GM06990 (cell line): ENCODE measurements around the gene SNAP25.

Experiments used
- DNase-seq: peaks from one replicate; pipeline ENCODE4 v3.0.0-alpha.2; 2011; ENCODE audit not compliant: insufficient read length; ENCODE audit errors: extremely low read depth
- H3K27me3 ChIP-seq: replicated peaks from 2 replicates; pipeline ENCODE4 v1.6.0; 2011; ENCODE audit warnings: low read length; ENCODE audit not compliant: control insufficient read depth, insufficient read depth
- H3K36me3 ChIP-seq: 2 replicates; pipeline ENCODE4 v1.5.1; 2011; ENCODE audit warnings: low read length; ENCODE audit not compliant: control insufficient read depth, insufficient read depth
- H3K4me3 ChIP-seq: replicated peaks from 2 replicates; pipeline ENCODE4 v1.5.1; 2011; ENCODE audit warnings: low read depth, mild to moderate bottlenecking, control low read depth, low read length
- TF ChIP-seq, protein P1 (sequence below): IDR thresholded peaks from 2 replicates; pipeline ENCODE4 v1.5.1; 2011; ENCODE audit warnings: low read length, control low read depth, mild to moderate bottlenecking, inconsistent platforms; ENCODE audit not compliant: insufficient read depth, poor library complexity, severe bottlenecking

Gene SNAP25

DNA sequence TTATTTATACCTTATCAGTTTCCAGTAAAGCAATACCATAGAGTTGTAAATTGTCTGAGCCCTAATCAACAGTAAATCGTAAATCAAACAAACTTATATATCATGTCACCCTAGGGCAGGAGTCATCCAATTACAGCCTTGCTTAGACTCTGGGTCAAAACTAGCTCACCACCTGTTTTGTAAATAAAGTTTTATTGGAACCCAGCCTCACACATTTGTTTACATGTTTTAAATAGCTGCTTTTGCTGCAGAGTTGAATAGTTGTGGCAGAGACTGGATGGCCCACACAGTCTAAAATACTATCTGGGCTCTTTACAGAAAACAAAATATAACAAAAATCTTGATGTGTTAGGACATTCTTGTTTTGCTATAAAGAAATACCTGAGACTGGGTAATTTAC is 121.0 kb downstream of the SNAP25 start:
- Histone ChIP-seq H3K4me3 (no peak overlapping the region), H3K36me3 (no peaks in the 10 kb centered on the region), H3K27me3 (no peaks in the 10 kb centered on the region)
- TF ChIP-seq, protein P1, sequence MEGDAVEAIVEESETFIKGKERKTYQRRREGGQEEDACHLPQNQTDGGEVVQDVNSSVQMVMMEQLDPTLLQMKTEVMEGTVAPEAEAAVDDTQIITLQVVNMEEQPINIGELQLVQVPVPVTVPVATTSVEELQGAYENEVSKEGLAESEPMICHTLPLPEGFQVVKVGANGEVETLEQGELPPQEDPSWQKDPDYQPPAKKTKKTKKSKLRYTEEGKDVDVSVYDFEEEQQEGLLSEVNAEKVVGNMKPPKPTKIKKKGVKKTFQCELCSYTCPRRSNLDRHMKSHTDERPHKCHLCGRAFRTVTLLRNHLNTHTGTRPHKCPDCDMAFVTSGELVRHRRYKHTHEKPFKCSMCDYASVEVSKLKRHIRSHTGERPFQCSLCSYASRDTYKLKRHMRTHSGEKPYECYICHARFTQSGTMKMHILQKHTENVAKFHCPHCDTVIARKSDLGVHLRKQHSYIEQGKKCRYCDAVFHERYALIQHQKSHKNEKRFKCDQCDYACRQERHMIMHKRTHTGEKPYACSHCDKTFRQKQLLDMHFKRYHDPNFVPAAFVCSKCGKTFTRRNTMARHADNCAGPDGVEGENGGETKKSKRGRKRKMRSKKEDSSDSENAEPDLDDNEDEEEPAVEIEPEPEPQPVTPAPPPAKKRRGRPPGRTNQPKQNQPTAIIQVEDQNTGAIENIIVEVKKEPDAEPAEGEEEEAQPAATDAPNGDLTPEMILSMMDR, result no peak
- DNase-seq, result no peak

DNA sequence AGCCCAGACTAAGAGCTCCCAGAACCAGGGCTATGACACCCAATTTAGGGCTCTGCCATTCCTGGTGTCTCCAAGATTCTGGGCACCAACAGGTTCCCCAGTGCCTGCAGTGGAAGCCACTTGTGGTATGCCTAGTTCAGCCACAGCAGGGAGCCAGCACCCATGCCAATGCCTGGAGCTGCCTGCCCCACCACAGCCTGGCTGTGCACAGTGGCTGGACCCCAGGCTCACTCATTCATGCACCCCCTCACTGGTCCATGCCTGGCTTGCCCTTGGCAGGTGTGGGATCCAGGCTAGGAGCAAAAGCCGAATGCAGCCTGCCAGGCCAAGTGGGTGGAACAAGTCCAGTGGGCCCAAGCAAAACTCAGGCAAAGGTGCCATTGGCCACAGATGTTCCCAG is 123.5 kb downstream of the SNAP25 start:
- no peak for DNase-seq
- TF ChIP-seq, protein P1, result no peak
- Histone ChIP-seq H3K4me3 (no peak overlapping the region), H3K36me3 (no peaks in the 10 kb centered on the region), H3K27me3 (no peaks in the 10 kb centered on the region)

DNA sequence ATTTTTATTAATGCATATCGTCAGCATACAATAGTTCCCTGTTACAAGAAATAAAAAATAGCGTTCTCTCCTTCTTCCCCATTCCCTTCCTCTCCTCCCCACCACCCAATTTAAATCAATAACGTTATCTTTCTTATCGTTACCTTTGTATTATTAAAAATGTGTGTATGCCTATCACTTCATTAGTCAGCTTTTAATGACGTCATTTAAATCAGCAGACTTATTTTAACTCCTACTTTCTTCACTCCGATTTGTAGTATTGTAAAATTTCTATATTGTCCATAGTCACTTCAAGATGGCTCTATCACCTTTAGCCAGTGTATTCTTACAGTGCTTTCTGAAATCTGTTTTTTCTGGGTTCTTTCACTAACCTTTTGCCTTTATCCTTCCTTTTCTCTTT is 126.3 kb downstream of the SNAP25 start:
- no peaks in the 10 kb centered on the region for H3K36me3 ChIP-seq
- TF ChIP-seq, protein P1, result no peak

DNA sequence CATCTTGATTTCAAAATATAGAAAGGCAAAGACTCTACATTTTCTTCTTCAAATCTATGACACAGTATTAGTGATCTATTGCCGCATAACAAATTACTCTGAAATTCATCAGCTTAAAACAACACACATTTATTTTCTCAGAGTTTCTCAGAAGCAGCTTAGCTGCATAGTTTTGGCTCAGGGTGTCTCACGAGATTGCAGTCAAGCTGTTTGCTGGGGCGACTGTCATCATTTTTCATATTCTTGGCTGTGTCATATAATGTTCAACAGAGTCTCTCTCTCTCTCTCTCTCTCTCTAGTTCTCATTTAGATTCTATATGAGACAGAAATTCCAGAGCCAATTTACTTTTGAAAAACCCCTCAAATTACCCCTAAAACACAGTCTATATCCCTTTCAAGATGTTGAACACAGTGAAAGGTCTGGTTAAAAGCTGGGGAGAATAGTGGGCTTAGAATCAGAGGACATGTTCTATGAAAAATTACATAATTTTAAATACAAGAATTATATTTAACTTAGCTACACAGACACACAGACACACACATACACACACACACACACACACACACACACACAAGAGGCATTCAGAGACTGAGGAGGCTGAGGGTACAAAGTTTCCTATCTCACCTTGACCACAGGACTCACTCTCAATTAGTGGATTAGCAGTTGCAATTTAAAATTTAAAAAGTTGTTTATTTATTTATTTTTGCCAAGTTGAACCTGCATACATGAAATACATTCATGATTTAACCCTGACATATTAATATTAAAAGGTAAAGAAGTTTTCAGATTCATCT is 128.7 kb downstream of the SNAP25 start:
- Histone ChIP-seq H3K27me3 (no peaks in the 10 kb centered on the region), H3K36me3 (no peaks in the 10 kb centered on the region), H3K4me3 (no peak overlapping the region)
- DNase-seq, result no peak
- TF ChIP-seq, protein P1, result no peak

More for the DNA sequence above, 126.3 kb downstream of the SNAP25 start:
- Histone ChIP-seq H3K4me3 (no peak overlapping the region), H3K27me3 (no peaks in the 10 kb centered on the region)
- DNase-seq, result no peak

DNA sequence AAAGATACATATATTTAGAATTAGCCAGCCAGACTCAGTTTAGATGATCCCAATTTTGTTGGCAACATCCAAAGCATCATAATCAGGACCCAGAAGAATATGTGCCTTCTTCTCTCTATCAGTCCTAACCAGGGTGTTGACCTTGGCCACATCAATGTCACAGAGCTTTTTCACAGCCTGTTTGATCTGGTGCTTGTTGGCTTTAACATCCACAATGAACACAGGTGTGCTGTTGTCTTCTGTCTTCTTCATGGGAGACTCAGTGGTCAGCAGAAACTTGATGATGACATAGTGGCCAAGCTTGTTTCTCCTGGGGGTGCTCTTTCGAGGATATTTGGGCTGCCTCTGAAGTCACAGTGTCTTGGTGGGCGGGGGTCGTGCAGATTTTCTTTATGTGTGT is 130.5 kb downstream of the SNAP25 start:
- H3K36me3 ChIP-seq, result no peaks in the 10 kb centered on the region
- no peak overlapping the region for H3K4me3 ChIP-seq
- DNase-seq, result no peak
- no peaks in the 10 kb centered on the region for H3K27me3 ChIP-seq
- TF ChIP-seq, protein P1, result no peak
